Embryonic facial prominence (tissue), 1 donor: ENCODE results near the gene GBP3.
"Not testable (repeated sequence)": the region's sequence is repeated elsewhere in the genome, so short reads cannot be mapped to it uniquely, and the experiment has no call there.

Source experiments
- DNase-seq: peaks from one replicate; pipeline ENCODE4 v3.0.0-alpha.2; 2016; ENCODE audit errors: extremely low spot score

GBP3 gene

GRCh38 chr1:89022167-89022959 is at the start of gene GBP3:
Gene GBP3 (minus strand): TSS chr1:89022866. CDS start chr1:89020721, 2,145 bp downstream.
- no peak for DNase-seq

- DNase-seq: no peak
These were observed 47.8 kb upstream of the GBP3 start for GRCh38 chr1:89070509-89070908.

GRCh38 chr1:89069951-89070350 is 47.3 kb upstream of the GBP3 start:
- no peak for DNase-seq

GRCh38 chr1:89068291-89068690 is 45.6 kb upstream of the GBP3 start:
- DNase-seq: no peak

GRCh38 chr1:89065079-89065868 is 42.6 kb upstream of the GBP3 start, which contains the start of gene GBP1:
Gene GBP1 (minus strand): TSS chr1:89065208. CDS start chr1:89063234, 1,974 bp downstream.
- no peak for DNase-seq

GRCh38 chr1:89064632-89065031 is 42.0 kb upstream of the GBP3 start:
- no peak for DNase-seq

GRCh38 chr1:89063094-89063493 is 40.4 kb upstream of the GBP3 start:
- no peak for DNase-seq

- no peak for DNase-seq
These were observed 37.4 kb upstream of the GBP3 start for GRCh38 chr1:89060091-89060490.

GRCh38 chr1:89051955-89052312 is 29.3 kb upstream of the GBP3 start:
- no peak for DNase-seq

GRCh38 chr1:89051300-89051954 is 28.8 kb upstream of the GBP3 start:
- DNase-seq: no peak

- DNase-seq: no peak
These were observed 28.0 kb upstream of the GBP3 start for GRCh38 chr1:89050649-89051033.

- not testable (repeated sequence) for DNase-seq
These were observed 27.4 kb upstream of the GBP3 start for GRCh38 chr1:89049901-89050648.

GRCh38 chr1:89049187-89049586 is 26.5 kb upstream of the GBP3 start:
- not testable (repeated sequence) for DNase-seq

- DNase-seq: no peak
These were observed 25.1 kb upstream of the GBP3 start for GRCh38 chr1:89047734-89048133.

GRCh38 chr1:89046318-89047183 is 23.9 kb upstream of the GBP3 start:
- DNase-seq: not testable (repeated sequence)

- no peak for DNase-seq
These were observed 22.5 kb upstream of the GBP3 start for GRCh38 chr1:89044970-89045721.

- DNase-seq: no peak
These were observed 21.3 kb upstream of the GBP3 start for GRCh38 chr1:89043940-89044339.

- no peak for DNase-seq
These were observed 19.8 kb upstream of the GBP3 start for GRCh38 chr1:89042491-89042890.

GRCh38 chr1:89041721-89042120 is 19.1 kb upstream of the GBP3 start:
- DNase-seq: no peak

GRCh38 chr1:89041119-89041641 is 18.5 kb upstream of the GBP3 start:
- DNase-seq: no peak
